DND-41 (cell line): ENCODE results near the gene JAZF1.

Experiments
- EZH2 ChIP-seq: IDR thresholded peaks from 3 replicates; pipeline ENCODE4 v1.6.1; 2012; ENCODE audit warnings: borderline replicate concordance, low read depth, mild to moderate bottlenecking, moderate library complexity, low read length, inconsistent platforms; ENCODE audit not compliant: severe bottlenecking
- TF ChIP-seq, protein P1 (sequence below): IDR thresholded peaks from 2 replicates; pipeline ENCODE4 v1.5.1; 2012; ENCODE audit warnings: borderline replicate concordance, low read length, moderate library complexity, mild to moderate bottlenecking; ENCODE audit not compliant: poor library complexity, severe bottlenecking; ENCODE audit errors: extremely low read depth

DNA sequence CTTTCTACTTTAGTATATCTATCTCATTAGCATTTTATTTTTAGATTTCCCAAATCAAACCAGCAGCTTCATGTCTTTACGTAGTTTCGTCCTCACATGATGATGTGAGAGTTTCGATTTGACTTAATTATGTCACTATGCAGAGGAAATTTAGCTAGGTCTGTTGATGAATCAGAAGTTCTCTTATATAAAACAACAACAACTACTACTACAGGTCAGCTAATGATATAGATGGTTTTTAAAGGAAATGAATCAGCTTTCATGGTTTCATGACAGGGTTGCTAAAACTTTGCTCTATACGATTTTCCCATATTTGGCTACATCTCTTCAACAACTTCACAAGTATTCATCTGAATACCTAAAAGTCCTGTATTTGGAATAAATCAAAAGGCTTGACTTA lies 28.6 kb downstream of the JAZF1 start:
- TF ChIP-seq, protein P1, sequence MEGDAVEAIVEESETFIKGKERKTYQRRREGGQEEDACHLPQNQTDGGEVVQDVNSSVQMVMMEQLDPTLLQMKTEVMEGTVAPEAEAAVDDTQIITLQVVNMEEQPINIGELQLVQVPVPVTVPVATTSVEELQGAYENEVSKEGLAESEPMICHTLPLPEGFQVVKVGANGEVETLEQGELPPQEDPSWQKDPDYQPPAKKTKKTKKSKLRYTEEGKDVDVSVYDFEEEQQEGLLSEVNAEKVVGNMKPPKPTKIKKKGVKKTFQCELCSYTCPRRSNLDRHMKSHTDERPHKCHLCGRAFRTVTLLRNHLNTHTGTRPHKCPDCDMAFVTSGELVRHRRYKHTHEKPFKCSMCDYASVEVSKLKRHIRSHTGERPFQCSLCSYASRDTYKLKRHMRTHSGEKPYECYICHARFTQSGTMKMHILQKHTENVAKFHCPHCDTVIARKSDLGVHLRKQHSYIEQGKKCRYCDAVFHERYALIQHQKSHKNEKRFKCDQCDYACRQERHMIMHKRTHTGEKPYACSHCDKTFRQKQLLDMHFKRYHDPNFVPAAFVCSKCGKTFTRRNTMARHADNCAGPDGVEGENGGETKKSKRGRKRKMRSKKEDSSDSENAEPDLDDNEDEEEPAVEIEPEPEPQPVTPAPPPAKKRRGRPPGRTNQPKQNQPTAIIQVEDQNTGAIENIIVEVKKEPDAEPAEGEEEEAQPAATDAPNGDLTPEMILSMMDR, result no peak
- no peak for TF ChIP-seq EZH2
